ENCODE measurements around the gene DAAM2.

The DAAM2 gene

GRCh38 chr6:39819228-39819627 is 27.1 kb downstream of the DAAM2 start:
- no peak for DNase-seq (ENCODE audit: low read depth in 3 of 3)

DNA sequence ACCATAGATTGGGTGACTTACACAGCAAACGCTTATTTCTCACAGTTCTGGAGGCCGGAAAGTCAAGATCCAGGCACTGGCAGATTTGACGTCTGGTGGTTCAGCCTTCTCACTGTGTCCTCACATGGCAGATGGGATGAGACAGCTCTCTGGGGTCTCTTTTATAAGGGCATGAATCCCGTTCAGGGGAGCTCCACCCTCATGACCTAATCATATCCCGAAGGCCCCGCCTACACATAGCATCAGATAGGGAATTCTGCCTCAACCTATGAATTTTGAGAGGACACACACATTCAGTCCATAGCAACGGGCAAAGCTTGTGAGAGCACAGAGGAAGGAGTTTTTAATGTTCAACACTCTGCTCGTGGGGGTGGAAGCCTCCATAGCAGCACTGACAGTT is 27.5 kb downstream of the DAAM2 start:
- no peak for DNase-seq (ENCODE audit: low read depth in 3 of 3)

GRCh38 chr6:39820553-39820952 is 28.4 kb downstream of the DAAM2 start:
- DNase-seq (ENCODE audit: low read depth in 3 of 3): no peak

DNA sequence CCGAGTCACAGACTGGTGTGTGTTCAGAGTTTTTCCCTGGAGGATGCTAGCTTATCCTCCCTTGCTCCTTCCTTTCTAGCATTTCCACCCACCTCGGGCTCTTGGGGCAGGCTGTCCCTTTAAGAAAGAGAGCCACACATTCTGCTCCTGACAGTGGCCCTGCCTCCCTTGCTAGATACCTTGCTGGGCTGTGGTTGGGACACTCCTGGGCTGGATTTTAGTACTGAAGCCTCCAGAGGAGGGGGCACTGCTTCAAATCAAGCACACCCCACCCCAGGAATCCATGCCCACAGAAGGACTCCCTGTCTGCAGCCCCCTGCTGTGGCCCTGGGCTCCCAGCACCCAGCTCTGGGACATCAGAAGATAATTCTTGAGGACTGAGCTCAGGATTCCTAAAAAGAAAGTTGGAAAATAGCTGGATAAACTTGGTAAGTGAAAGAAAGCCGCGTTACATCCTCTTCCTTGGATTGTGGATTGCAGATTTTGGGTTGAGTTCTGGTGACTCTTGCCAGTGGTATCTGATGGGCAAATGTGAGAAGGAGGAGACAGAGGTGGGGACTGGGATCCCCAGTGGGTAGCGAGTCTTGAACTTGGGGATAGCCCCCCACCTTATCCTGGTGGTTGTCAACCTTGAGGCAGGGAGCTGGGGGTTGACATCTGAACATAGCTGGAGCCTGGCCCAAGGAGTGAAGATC is 29.0 kb downstream of the DAAM2 start:
- DNase-seq (ENCODE audit: low read depth in 3 of 3): no peak

DNA sequence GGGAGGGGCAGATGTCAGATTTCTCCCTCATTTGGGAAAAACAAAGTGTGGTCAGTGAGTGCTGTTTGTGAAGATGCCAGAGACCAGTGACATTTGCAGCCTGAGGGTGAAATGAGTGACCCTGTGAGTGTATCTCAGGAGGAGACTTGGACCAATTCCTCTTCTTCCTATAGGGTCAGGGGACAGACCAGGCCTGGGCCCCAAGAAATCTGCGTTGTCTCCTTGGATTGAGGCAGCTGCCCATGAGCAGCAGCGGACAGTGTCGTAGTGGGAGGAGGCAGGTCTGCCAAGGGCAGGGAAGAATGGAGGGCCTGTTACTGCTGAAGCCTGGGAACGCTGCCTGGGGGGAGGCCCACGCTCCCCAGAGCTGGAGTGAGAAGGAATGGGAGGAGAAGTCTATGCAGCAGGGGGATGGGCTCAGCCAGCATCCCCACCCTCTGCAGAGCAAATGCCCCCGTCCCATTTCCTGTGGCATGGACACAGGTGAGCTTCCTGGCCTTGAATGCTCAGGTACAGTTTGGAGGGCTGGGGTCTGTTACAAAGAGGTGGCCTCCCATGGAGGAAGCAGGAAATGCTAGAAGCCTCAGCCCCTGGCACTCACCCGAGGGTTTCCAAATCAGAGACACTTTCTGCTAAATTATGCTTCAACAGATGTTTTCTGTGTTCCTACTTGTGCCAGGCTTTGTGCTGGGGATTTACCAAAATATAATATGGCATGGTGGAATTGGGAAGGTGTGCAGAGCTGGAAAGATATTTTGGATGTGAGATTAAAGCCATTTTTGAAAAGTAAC is 29.8 kb downstream of the DAAM2 start:
- DNase-seq (ENCODE audit: low read depth in 3 of 3): no peak

GRCh38 chr6:39822846-39823815 is 31.0 kb downstream of the DAAM2 start:
- no peak for DNase-seq (ENCODE audit: low read depth in 3 of 3)

DNA sequence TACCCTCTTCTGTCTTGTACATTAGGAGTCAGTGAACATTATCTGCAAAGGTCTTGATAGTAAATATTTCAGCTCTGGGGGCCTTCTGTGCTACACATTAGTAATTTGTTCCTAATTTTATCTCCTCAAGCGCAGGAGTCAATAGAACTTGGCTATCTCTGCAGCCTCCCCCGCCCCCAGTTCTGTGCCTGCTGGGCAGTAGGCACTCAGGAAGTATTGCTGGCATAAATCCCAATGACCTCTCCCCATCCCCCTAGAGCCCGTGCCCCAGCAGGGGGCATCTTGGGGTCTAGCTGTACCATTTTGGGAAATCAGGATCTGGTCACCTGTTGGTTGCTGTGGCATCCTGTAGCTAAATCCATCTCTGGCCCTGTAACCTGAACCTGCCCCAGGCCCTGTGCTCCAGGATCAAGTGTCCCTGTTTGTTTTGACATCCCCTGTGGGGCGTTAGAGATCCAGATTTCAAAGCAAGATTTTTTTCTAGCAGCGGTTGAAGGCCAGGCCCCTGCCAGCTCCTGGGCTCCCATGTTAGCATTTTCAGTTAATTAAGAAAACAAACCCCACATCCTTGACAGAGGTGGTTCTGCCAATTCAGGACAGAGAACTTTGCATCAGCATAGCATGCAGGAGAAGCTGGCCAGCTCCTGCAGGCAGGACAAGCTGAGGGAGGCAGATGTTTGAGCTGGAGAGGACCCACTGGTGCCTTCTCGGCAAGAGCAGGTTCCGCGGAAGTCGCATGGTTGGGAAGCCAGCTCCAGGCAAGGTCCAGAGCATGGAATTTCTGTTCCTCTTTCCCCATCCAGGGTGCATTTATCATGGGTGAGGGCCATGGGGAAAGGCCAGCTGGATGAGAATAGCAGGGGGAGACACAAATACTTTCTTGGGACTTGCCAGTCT is 32.1 kb downstream of the DAAM2 start:
- no peak for DNase-seq (ENCODE audit: low read depth in 3 of 3)

- no peak for DNase-seq (ENCODE audit: low read depth in 3 of 3)
Measured at GRCh38 chr6:39829331-39829730, 37.2 kb downstream of the DAAM2 start.

DNA sequence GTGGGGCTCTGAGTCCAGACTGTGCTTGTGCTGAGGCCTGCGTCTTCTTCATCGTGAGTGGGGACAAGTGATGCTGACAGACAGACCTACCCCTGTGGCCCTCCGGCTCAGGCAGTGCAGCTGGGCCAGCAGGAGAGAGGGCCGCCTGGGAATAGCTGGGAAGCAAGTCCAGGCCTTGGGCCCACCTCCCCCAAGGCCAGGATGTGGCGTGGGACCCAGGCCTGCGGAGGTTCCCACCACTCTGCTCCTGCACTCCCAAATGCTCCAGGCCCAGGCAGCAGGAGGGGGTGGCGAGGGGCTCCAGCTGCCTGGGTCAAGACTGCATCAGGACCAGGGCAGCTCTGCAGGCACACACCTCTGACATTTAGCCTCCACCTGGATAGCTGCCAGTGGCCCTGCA is 38.3 kb downstream of the DAAM2 start:
- no peak for DNase-seq (ENCODE audit: low read depth in 3 of 3)

DNA sequence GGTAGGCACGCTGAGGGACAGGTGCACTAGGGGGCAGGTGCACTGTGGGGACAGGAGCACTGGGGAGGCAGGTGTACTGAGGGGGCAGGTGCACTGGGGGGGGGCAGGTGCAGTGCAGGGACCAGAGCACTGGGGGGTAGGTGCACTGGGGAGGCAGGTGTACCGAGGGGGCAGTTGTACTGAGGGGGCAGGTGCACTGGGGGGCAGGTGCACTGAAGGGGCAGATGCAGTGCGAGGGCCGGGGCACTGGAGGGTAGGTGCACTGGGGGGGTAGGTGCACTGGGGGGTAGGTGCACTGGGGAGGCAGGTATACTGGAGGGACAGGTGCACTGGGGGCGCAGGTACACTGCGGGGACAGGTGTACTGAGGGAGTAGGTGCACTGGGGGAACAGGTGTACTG is 39.5 kb downstream of the DAAM2 start:
- DNase-seq (ENCODE audit: low read depth in 3 of 3): no peak

DNA sequence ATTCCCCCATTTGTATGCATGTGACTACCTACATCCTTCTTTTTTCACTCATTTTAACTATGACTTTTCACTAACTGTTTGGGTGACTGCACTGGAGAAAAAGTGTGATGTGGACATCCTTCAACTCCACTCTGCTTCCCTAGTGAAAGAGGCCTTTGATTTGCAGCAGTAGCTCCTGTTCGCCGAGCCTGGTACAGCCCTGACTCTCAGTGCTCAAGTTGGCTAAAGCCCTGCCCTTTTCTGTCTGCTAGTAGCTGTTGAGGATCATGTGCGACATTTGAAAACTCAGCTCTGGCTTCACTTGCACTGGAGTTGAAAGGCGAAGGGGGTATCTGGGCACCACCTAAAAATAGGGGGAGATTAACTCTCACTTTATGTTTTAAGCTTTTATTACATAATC is 42.1 kb downstream of the DAAM2 start:
- DNase-seq (ENCODE audit: low read depth in 3 of 3): no peak

DNA sequence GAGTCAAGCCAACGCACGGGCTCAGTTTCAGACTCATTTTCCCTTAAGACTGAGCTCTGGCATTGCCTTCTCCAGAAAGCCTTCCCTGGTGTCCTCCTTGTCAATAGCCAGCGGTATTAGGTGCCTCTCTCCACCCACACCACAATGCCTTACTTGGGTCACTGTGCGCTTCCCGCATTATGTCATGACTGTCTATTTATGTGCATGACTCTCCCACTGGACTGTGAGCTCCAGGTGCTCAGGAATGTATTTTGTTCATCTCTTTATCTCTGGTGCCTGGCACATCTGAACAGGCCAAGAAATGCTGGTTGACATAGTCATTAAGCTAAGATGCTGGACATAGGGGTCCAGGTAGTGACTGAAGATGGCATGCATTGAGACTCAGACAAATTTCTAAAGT is 42.7 kb downstream of the DAAM2 start:
- DNase-seq (ENCODE audit: low read depth in 3 of 3): no peak

DNA sequence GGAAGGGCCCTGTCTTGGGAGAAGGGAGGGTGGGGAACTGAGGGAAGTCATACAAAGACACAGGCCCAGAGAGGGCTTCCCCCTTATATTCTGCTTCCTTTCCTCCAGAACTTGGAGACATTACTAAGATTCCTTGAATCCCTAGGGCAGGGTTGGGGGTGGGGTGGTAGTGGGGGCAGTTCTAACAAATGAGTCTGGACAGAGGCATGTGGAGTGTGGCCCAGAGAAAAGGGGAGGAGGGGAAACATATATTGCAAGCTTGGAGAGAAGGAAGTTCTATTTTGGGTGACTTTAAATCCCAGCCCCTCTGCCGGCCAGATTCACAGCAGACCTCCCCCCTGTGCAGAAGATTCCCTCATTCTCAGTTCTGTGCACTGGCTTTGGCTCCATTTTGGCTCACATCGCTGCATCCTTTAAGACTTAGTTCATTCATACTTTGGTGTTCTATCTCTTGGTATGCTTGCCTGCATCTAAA is 43.7 kb downstream of the DAAM2 start:
- DNase-seq (ENCODE audit: low read depth in 3 of 3): no peak

GRCh38 chr6:39836606-39837005 is 44.4 kb downstream of the DAAM2 start:
- no peak for DNase-seq (ENCODE audit: low read depth in 3 of 3)

- DNase-seq (ENCODE audit: low read depth in 3 of 3): no peak
Measured at GRCh38 chr6:39839445-39839844, 47.3 kb downstream of the DAAM2 start.

- DNase-seq (ENCODE audit: low read depth in 3 of 3): no peak
Measured at GRCh38 chr6:39840781-39841180, 48.6 kb downstream of the DAAM2 start.

- DNase-seq (ENCODE audit: low read depth in 3 of 3): no peak
Measured at GRCh38 chr6:39841291-39841690, 49.1 kb downstream of the DAAM2 start.

DNA sequence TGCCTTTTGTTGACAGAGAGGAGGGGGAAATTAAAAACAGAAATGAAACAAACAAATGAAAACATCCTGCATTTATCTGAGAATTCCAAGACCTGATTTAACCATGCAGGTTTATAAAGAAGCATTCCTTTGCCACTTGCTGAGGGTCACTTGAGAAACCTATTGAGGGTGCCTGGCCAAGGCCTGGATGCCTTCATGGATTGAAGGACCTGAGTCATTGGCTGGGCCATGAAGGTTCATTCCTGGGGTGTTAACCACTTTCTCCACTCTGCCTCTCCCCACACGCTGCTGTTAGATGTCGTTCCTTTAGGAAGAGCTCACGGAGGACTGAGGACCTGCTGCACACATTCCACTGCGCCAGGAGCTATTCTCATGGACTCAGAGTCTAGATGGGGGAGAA is 49.7 kb downstream of the DAAM2 start:
- no peak for DNase-seq (ENCODE audit: low read depth in 3 of 3)

DNA sequence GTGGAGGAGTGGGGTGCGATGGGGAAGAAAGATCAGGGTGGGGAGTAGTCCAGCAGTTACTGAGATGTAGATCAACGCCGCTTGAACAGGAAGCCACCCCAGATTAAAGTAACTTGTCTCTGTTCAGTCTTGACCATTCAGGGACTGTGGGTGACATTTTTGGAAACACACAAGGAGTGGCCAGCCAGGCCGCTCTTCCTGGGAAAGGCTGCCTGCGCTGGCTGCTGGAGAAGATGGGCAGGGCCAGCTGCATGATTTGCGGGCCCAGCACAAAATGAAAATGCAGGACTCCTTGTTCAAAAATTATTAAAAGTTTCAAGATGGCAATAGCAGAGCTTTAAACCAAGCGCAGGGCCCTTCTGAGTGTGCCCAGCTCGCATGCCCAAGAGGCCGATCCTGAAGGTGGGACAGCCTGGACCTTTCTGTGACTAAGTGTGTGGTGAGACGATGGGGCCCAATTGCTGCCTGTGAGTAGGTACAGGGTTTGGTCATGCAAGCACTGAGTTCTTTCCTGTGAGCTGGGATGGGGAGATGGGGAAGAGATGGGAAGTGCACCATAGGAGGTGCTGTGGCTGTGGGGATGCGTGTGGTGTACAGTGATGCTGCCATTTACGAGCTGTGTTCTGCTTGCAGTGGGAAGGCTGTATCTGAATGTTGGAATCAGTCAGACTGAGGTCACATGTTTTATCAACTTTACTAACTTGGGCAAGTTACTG is 51.3 kb downstream of the DAAM2 start:
- DNase-seq (ENCODE audit: low read depth in 3 of 3): no peak

DNA sequence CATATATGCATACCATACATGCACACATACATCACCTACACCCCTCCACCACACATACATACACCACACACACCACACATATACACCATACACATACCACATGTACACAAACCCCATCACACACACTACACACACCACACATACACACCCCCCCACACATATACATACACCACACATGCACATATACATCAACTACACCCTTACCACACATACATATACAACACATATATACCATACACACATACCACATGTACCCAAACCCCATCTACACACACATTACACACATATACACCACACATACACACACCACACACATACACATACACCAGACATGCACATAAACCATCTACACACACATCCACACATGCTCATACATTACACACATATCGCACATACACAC is 52.7 kb downstream of the DAAM2 start:
- no peak for DNase-seq (ENCODE audit: low read depth in 3 of 3)
